T1000 (cell line): ENCODE data around the gene ASCL2.
"Not testable (repeated sequence)": the region's sequence is repeated elsewhere in the genome, so short reads cannot be mapped to it uniquely, and the experiment has no call there.

Source experiments
- DNase-seq: peaks from one replicate; lab custom pipeline; 2025; ENCODE audit warnings: mixed read lengths; lab: John Stamatoyannopoulos, UW

ASCL2 gene

GRCh38 chr11:2297623-2298030, 27.2 kb upstream of the ASCL2 start:
- no peak for DNase-seq

GRCh38 chr11:2296913-2297622, 26.7 kb upstream of the ASCL2 start:
- DNase-seq, result no peak

- no peak for DNase-seq
Measured at GRCh38 chr11:2295971-2296912, 25.9 kb upstream of the ASCL2 start.

GRCh38 chr11:2294926-2295290, 24.5 kb upstream of the ASCL2 start:
- DNase-seq, result no peak

GRCh38 chr11:2293984-2294925, 23.9 kb upstream of the ASCL2 start:
- DNase-seq, result no peak

GRCh38 chr11:2293531-2293971, 23.2 kb upstream of the ASCL2 start:
- no peak for DNase-seq

GRCh38 chr11:2290351-2290841, 20.0 kb upstream of the ASCL2 start:
- no peak for DNase-seq

- DNase-seq, result no peak
Measured at GRCh38 chr11:2289859-2290258, 19.5 kb upstream of the ASCL2 start.

GRCh38 chr11:2289350-2289749, 19.0 kb upstream of the ASCL2 start:
- no peak for DNase-seq

GRCh38 chr11:2287091-2287490, 16.7 kb upstream of the ASCL2 start:
- DNase-seq, result no peak

- not testable (repeated sequence) for DNase-seq
Measured at GRCh38 chr11:2286350-2286749, 16.0 kb upstream of the ASCL2 start.

- DNase-seq, result no peak
Measured at GRCh38 chr11:2280208-2280607, 9.8 kb upstream of the ASCL2 start.

GRCh38 chr11:2277933-2278523, 7.6 kb upstream of the ASCL2 start:
- no peak for DNase-seq

- DNase-seq, result no peak
Measured at GRCh38 chr11:2277008-2277346, 6.6 kb upstream of the ASCL2 start.

- DNase-seq, result no peak
Measured at GRCh38 chr11:2276280-2277007, 6.1 kb upstream of the ASCL2 start.

GRCh38 chr11:2275334-2276279, 5.2 kb upstream of the ASCL2 start:
- DNase-seq, result no peak

- DNase-seq, result no peak
Measured at GRCh38 chr11:2273771-2274170, 3.4 kb upstream of the ASCL2 start.

- DNase-seq, result no peak
Measured at GRCh38 chr11:2273311-2273710, 2.9 kb upstream of the ASCL2 start.

- no peak for DNase-seq
Measured at GRCh38 chr11:2272946-2273280, 2.5 kb upstream of the ASCL2 start.
